HTERT RPE-1 (cell line): Measurements from ENCODE around the gene MLPH.

ENCODE experiments used
- in situ Hi-C: fragments of 300-500 bp; cut with MboI; formaldehyde crosslinking; loops from 4 replicates; pipeline ENCODE4 v1.14.3; 2020; ENCODE audit warnings: low sequenced_read_pairs

Gene MLPH

DNA sequence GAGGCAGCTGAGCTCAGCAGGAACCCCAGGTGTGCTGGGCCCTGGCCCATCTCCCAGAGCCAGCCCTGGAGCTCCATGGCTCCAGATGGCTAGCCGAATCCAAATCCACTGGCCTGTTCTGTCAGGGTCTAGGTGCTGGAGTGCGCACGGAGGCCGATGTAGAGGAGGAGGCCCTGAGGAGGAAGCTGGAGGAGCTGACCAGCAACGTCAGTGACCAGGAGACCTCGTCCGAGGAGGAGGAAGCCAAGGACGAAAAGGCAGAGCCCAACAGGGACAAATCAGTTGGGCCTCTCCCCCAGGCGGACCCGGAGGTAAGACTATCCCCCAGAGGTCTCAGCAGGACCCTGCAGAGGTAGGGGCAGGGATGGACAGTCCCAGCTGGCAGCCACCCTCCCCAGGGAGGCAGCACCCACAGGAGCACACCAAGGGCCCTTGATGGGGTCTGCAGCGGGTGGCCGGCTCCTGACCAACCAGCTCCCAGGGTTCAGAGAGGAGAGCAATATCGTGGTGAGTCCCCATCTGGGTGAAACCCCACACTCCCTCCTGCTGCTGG is 53.2 kb downstream of the MLPH start:
- in situ Hi-C loops: no loop called here

- in situ Hi-C loops: no loop called here
Observed at GRCh38 chr2:237540823-237541222, 53.8 kb downstream of the MLPH start.

GRCh38 chr2:237541243-237541642 is 54.2 kb downstream of the MLPH start:
- in situ Hi-C loops: no loop called here

DNA sequence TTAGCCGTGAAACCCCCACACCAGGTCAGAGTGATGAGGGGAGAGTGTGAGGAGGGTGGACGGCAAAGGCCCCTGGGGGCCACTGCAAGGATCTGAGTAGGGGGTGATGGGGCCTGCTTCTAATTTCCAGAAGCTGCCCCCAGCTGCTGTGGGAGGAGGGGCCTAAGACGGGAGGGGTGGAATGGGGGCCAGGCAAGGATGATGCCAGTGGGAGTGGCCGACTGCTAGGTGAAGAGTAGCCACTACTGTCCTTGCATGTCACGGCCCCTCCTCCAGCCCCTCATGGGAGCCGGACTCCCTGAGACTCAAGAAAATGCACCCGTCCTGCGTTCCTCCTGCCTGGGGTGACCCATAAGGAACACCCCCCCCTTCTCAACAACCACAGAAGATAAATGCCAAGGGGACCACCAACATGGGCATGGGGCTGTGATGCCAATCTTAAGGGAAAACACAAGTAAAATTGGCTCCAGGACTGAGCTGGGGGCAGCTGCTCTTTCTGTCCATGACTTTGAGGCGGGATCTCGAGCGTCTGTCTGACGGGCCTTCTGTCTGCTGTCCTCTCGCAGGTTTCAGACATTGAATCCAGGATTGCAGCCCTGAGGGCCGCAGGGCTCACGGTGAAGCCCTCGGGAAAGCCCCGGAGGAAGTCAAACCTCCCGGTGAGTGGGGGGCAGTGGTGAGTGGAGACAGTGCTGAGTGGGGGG is 55.1 kb downstream of the MLPH start:
- in situ Hi-C loops: no loop called here

- in situ Hi-C loops: no loop called here
Observed at GRCh38 chr2:237546040-237546875, 59.2 kb downstream of the MLPH start.

DNA sequence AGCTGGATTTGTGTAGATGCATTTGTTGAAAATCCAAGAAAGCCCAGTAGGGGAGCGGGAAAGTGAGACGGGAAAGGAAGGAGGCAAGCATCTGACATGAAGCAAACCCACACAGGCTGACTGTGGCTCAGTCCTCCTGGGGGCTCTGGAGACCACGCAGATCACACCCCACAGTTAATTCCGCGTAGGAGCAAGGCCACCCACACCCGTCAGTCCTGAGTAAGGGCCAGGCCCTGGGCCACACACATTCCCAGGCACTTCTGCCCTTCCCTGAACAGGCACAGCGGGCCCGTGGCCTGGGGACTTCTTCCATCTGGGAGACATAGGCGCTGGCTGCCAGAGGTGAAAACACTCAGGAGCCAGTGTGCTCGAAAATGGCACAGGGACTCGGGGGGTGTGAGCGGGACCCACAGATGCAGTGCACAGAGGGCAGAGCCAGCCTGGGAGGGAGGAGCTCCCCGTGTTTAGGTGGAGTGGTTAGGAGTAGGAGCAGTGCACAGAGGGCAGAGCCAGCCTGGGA is 59.9 kb downstream of the MLPH start:
- in situ Hi-C loops: no loop called here

DNA sequence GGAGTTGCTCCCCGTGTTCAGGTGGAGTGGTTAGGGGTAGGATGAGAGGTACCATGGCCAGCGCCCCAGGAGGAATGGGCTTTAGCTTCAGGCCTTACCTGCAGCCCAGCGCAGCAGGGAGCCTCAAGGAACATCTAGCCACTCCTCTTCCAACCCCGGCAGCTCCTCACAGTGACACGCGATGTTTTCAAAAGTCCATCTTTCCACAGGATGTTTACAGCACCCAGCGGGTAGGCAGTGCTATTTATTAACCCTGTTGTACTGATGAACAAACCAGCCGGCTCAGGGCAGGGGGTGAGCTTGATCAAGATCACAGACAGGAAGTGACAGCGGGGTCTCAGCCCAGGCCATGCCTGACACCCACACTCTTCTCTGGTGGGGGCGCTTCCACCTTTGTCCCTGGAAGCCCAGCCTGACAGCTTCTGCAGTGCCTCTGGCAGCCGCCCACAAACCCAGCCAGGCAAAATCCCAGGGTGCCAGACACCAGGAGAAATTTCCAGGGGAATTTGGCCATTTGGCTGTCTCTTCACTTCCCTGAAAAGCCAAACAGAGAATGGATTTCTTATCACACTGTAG is 60.9 kb downstream of the MLPH start:
- in situ Hi-C loops: no loop called here

DNA sequence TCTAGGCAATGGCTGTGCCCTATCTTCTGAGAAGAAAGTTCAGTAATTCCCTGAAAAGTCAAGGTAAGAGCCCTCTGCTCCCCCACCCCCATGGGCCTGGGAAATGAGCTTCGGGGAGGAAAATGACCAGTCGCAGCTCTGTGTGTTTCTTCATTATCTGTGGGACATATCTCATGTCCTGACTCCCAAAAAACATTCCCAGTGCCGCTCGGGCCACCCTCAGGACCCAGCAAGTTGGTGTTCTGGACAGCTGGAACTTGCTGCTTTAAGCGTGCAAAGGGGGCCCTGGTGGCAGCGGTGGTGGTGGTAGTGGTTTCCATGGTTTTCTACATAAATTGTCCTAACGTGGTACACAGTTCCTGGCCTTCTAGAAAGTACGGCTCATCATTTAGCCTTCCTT is 62.2 kb downstream of the MLPH start:
- in situ Hi-C loops: no loop called here

GRCh38 chr2:237549643-237550415 is 62.8 kb downstream of the MLPH start:
- in situ Hi-C loops: no loop called here

GRCh38 chr2:237551071-237551574 is 64.1 kb downstream of the MLPH start:
- in situ Hi-C loops: no loop called here

- in situ Hi-C loops: no loop called here
Observed at GRCh38 chr2:237552908-237553307, 65.9 kb downstream of the MLPH start.

DNA sequence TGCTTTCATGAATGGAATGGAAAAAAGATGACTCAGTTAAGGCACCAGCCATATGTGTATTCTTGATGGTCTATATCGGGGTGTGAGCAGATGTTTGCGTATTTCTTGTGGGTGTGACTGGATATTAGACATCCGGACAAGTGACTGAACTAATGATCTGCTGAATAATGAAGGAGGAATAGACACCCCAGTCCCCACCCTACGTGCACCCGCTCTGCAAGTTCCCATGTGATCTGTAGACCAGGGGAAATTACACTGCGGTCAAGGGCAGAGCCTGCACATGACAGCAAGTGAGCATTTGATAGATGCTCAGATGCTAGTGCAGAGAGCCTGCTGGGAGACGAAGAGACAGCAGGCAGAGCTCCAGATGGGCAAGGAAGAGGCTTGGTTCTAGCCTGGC is 66.9 kb downstream of the MLPH start:
- in situ Hi-C loops: no loop called here

GRCh38 chr2:237555560-237555959 is 68.5 kb downstream of the MLPH start:
- in situ Hi-C loops: no loop called here

DNA sequence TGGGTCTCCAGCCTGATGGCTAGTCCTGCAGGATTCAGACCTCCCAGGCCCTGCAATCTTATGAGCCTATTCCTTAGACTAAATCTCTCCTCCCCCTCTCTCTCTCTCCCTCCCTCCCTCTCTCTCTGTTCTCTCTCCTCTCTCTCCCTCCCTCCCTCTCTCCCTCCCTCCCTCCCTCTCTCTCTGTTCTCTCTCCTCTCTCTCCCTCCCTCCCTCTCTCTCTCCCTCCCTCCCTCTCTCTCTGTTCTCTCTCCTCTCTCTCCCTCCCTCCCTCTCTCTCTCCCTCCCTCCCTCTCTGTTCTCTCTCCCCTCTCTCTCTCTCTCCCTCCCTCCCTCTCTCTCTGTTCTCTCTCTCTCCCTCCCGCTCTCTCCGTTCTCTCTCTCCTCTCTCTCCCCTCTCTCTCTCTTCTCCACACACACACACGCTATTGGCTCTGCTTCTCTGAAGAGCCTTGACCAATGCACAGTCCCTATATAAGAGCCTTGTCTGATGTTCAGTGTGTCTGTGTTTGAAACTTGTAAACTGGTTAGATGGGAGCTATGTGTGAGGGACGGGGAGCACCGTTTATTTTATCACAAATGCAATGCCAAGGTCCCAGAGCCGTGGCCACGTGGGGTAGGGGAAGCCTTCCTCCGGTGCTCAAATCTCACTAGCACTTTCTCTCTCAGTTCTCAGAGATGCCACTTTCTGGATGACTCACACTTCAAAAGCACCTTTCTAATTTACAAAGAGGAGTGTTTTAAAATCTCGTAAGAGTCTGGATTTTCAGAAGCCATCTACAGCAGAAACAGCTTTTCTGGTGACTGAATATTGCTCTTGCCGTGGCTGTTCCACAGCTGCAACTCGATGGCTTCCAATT is 70.0 kb downstream of the MLPH start:
- in situ Hi-C loops: no loop called here

DNA sequence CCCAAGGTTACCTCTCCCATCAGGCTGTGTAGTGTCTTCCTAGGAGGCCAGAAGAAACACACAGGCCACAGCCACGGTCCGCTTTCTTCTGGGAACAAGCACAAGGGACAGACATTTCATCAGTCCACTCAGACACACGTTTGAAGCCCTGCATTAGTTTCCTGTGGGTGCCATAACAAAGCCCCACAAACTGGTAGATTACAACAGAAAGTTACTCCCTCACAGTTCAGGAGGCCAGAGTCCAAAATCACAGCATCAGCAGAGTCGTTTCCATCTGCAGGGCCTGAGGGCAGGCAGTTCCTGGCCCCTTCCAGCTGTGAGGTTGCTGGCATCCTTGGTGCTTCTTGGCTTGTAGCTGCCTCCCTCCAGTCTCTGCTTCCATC is 70.6 kb downstream of the MLPH start:
- in situ Hi-C loops: no loop called here

- in situ Hi-C loops: no loop called here
Observed at GRCh38 chr2:237558961-237559641, 72.0 kb downstream of the MLPH start.

DNA sequence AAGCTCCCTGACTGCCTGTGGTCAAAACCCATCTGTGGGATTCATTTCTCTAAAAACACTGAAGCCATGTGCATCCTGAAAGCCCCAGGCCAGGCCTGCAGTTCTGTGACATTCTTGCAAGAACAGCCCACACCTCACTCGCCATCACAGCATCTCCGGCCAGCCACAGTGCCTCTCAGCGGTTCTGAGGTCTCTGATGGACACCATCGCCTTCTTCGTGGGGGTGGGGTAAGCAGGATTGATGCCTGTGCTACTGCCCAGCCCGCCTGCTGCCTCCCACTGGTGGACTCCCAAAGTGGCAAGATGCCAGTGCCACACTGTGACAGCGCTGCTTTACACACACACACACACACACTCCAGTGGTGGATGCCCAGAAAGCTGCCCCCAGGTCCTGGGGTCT is 74.2 kb downstream of the MLPH start:
- in situ Hi-C loops: no loop called here

DNA sequence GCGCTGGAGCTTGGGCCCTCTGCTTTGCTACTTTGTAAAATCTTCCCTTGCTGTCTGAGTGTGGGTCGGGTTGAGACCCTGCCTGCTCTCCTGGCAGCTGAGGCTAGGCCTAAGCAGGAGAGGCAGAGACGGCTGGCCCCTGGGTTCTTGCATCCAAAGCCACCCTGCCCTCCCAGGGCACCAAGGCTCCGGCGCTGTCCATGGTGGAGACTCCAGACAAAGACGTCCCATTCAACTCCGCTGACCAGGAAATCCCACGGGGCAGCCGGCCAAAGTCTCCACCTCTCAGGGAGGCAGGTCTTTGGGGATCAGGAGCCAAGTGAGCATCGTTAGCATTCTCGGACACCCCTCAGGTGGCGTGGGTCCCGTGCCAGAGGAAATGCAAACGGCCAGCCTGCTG is 76.8 kb downstream of the MLPH start:
- in situ Hi-C loops: no loop called here

- in situ Hi-C loops: no loop called here
Observed at GRCh38 chr2:237564526-237565131, 77.6 kb downstream of the MLPH start.
